Endothelial cell of umbilical vein (primary cell): ENCODE data around the gene CEP85L. TPM values are rescaled to one million over a fixed set of nuclear protein-coding genes. Genes with fewer than 3 reads are reported as not detected.

Source experiments
- BruUV-seq: library from RNA; stranded (reverse); fragments of 400-500 nt; replicated peaks from 2 replicates; lab custom pipeline; 2021; lab: Mats Ljungman, UMichigan
- CTCF ChIA-PET: fragments of 300-600, 350-600 bp; sonication (Branson Sonifier 250); formaldehyde crosslinking; loops from one replicate; lab custom pipeline; 2021; ENCODE audit warnings: antibody characterized with exemption, inconsistent platforms; lab: Charles Lee
- POLR2A ChIA-PET: fragments of 300-600, 350-600 bp; sonication (Branson Sonifier 250); formaldehyde crosslinking; loops from one replicate; lab custom pipeline; 2021; ENCODE audit warnings: antibody characterized with exemption, inconsistent platforms; lab: Charles Lee
- DNase-seq: peaks from one replicate; pipeline ENCODE4 v3.0.0-alpha.2; 2011; ENCODE audit warnings: low read depth, low spot score
- FAIRE-seq: peaks from 2 replicates; lab custom pipeline; 2011; peaks lifted over from hg19 to GRCh38; lab: Jason Lieb, UNC
- H2AFZ ChIP-seq: 2 replicates; pipeline ENCODE4 v1.6.0; 2012; ENCODE audit warnings: low read depth, low read length, control low read depth, inconsistent platforms
- H3K27ac ChIP-seq: 2 replicates; pipeline ENCODE4 v1.5.1; 2011; ENCODE audit warnings: low read depth, mild to moderate bottlenecking, control low read depth, low read length, moderate library complexity; ENCODE audit not compliant: insufficient read depth
- H3K27me3 ChIP-seq, 2 experiments: 2 replicates each; pipeline versions ENCODE4 v1.6.0 to v1.6.1; 2011; ENCODE audit warnings: low read length in 2 of 2, mixed read lengths in 1 of 2; ENCODE audit not compliant: control insufficient read depth in 2 of 2, insufficient read depth in 2 of 2
- H3K36me3 ChIP-seq, 2 experiments: 2 replicates in 1 of 2; 3 replicates in 1 of 2; pipeline ENCODE4 v1.5.1; 2011; ENCODE audit warnings: low read length in 2 of 2, mild to moderate bottlenecking in 1 of 2, moderate library complexity in 1 of 2; ENCODE audit not compliant: control insufficient read depth in 2 of 2, insufficient read depth in 2 of 2; ENCODE audit errors: extremely low read depth in 1 of 2
- H3K4me1 ChIP-seq: 3 replicates; pipeline ENCODE4 v1.5.1; 2011; ENCODE audit warnings: mild to moderate bottlenecking, low read length; ENCODE audit not compliant: control insufficient read depth, insufficient read depth; ENCODE audit errors: extremely low read depth
- H3K4me2 ChIP-seq: 2 replicates; pipeline ENCODE4 v1.6.1; 2011; ENCODE audit warnings: low read length, control low read depth, mixed read lengths; ENCODE audit not compliant: insufficient read depth
- H3K4me3 ChIP-seq, 3 experiments: fragments of 200-600 bp in 1 of 3; sonication (generic), shearing (Covaris generic) in 1 of 3; replicated peaks in 1 of 3; 2 replicates each; pipeline ENCODE4 v1.5.1; 2011 to 2016; ENCODE audit warnings: control low read depth in 3 of 3, low read length in 3 of 3, mild to moderate bottlenecking in 2 of 3, inconsistent platforms in 1 of 3, low read depth in 1 of 3, moderate library complexity in 1 of 3; ENCODE audit not compliant: insufficient read depth in 1 of 3
- H3K79me2 ChIP-seq: 2 replicates; pipeline ENCODE4 v1.6.0; 2012; ENCODE audit warnings: low read length, inconsistent platforms; ENCODE audit not compliant: control insufficient read depth, insufficient read depth
- H3K9ac ChIP-seq: replicated peaks from 2 replicates; pipeline ENCODE3; 2011; ENCODE audit warnings: low read length, control low read depth; ENCODE audit not compliant: insufficient read depth; ENCODE audit errors: extremely low read depth
- H3K9me1 ChIP-seq: replicated peaks from 3 replicates; pipeline ENCODE4 v1.6.0; 2011; ENCODE audit warnings: mild to moderate bottlenecking, low read length; ENCODE audit not compliant: control insufficient read depth, insufficient read depth; ENCODE audit errors: extremely low read depth
- H3K9me3 ChIP-seq: replicated peaks from 2 replicates; pipeline ENCODE4 v1.5.1; 2012; ENCODE audit warnings: low read length, inconsistent platforms; ENCODE audit not compliant: control insufficient read depth, insufficient read depth
- H4K20me1 ChIP-seq: replicated peaks from 2 replicates; pipeline ENCODE3; 2011; ENCODE audit warnings: mild to moderate bottlenecking, low read length; ENCODE audit not compliant: control insufficient read depth, insufficient read depth; ENCODE audit errors: extremely low read depth
- CTCF ChIP-seq, 2 donors: IDR thresholded peaks; 1 replicate in 1 of 2; 2 replicates in 1 of 2; pipeline ENCODE4 v1.5.1; 2011; ENCODE audit warnings: low read length in 2 of 2, mild to moderate bottlenecking in 2 of 2, moderate library complexity in 2 of 2, control low read depth in 1 of 2, inconsistent platforms in 1 of 2, low read depth in 1 of 2; ENCODE audit not compliant: insufficient read depth in 1 of 2; ENCODE audit errors: extremely low read depth in 1 of 2
- EZH2 ChIP-seq: IDR thresholded peaks from 2 replicates; pipeline ENCODE4 v1.6.1; 2012; ENCODE audit warnings: borderline replicate concordance, low read depth, mild to moderate bottlenecking, moderate library complexity, low read length, inconsistent platforms; ENCODE audit not compliant: severe bottlenecking
- FOS ChIP-seq: IDR thresholded peaks from 2 replicates; pipeline ENCODE4 v1.6.1; 2011; ENCODE audit warnings: mild to moderate bottlenecking, low read length, moderate library complexity, borderline replicate concordance; ENCODE audit not compliant: insufficient read depth
- GATA2 ChIP-seq: IDR thresholded peaks from 2 replicates; pipeline ENCODE4 v1.7.0; 2011; ENCODE audit warnings: low read depth, mild to moderate bottlenecking, moderate library complexity, mixed read lengths, low read length; ENCODE audit not compliant: insufficient read length, insufficient read depth
- JUN ChIP-seq: IDR thresholded peaks from 2 replicates; pipeline ENCODE4 v1.6.1; 2011; ENCODE audit warnings: borderline replicate concordance, low read depth; ENCODE audit not compliant: insufficient read length, insufficient read depth
- MYC ChIP-seq: IDR thresholded peaks from one replicate; pipeline ENCODE4 v1.6.1; 2011; ENCODE audit warnings: mild to moderate bottlenecking, low read depth, low read length
- POLR2A ChIP-seq: IDR thresholded peaks from 2 replicates; pipeline ENCODE4 v1.6.1; 2012; ENCODE audit warnings: low read depth, mild to moderate bottlenecking, control low read depth, low read length
- POLR2AphosphoS5 ChIP-seq: IDR thresholded peaks from 2 replicates; pipeline ENCODE4 v1.6.1; 2012; ENCODE audit warnings: low read depth, mild to moderate bottlenecking, control low read depth, low read length, moderate library complexity; ENCODE audit not compliant: insufficient read depth
- dilution Hi-C: fragments of 300-500 bp; cut with MboI; formaldehyde crosslinking; loops from one replicate; pipeline ENCODE4 v1.15.0; 2019; ENCODE audit warnings: low sequenced_read_pairs; ENCODE audit not compliant: extremely low pct_ligation_motif_present
- intact Hi-C: fragments of 100-400 bp; cut with micrococcal nuclease; formaldehyde crosslinking; loops from one replicate; pipeline ENCODE4 v1.10.0; 2022
- polyA plus RNA-seq, 4 experiments: library from polyadenylated mRNA; depleted of rRNA in 3 of 4; stranded (reverse) in 3 of 4; unstranded in 1 of 4; fragments of >200 nt; gene quantifications; 2 replicates each; pipeline versions ENCODE4 v1.2.1 to v1.2.3, GENCODE V29; 2011 to 2012; ENCODE audit warnings: missing spikeins in 1 of 4
- total RNA-seq: library from RNA; stranded (reverse); gene quantifications from 2 replicates; pipeline ENCODE4 v1.2.3, GENCODE V29; 2021
- TF ChIP-seq, protein P1 (sequence below): IDR thresholded peaks from 2 replicates; pipeline ENCODE4 v1.6.1; 2011; ENCODE audit not compliant: insufficient read depth, insufficient read length

The CEP85L gene
- total and polyA plus RNA-seq, 2 donors (not counting 3 experiments of a cell fraction or from before 2014, with no cell fraction given), result 1.8 to 9.2 TPM

DNA sequence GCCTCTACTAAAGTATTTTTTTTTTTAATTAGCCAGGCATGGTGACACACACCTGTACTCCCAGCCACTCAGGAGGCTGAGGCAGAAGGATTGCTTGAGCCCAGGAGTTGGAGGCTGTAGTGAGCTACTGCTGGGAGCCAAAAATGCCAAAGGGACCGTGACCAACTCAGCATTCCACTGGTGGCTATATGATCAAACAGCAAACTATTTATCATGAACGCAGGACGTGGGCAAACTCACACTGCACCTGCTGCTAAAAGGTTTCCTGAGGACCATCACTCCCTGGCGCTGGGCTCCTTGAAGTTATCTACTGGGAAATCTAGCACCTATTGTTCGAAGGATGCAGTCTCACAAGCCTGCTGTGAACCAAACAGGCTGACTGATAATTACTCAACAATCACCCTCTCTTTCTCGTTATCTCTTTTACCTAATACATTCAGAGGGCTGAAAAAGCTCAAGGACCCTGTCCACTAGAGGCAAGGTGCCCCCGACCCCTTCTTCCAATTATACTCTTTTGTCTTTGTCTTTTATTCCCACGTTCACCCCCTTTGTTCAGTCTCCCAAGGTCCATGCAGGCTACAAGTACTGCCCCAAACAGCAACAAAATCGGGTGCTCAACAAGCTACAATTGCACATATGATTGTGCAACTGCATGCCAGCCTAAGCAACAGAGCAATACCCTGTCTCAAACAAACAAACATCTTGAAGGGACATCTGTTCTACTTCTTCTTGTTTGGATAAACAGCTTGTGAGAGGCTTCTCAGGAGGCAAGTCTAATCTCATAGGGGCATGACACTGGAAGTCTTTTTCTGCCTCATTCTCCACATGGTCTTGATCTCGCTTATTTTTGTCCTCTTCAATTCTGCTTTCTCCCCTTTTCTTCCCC is 151.0 kb downstream of the CEP85L start:
- Histone ChIP-seq H3K79me2 (no peaks in the 10 kb centered on the region), H3K4me1 (peaks cover 7% of the 10 kb centered on the region), H3K36me3 (no peaks in the 10 kb centered on the region), H3K4me2 (no peak overlapping the region), H3K9me3 (no peaks in the 10 kb centered on the region), H3K27me3 (no peaks in the 10 kb centered on the region), H3K27ac (no peak overlapping the region), H2AFZ (no peak overlapping the region), H3K4me3 (no peak overlapping the region), H3K9ac (no peak overlapping the region), H3K9me1 (no peaks in the 10 kb centered on the region), H4K20me1 (no peaks in the 10 kb centered on the region)
- no TSS peak for BruUV-seq
- dilution Hi-C loops (no loop called here), intact Hi-C loops (no loop called here)
- ChIA-PET POLR2A (no interaction called here), CTCF (interaction anchor here (0.9 to 1.5 kb wide), 2 partner anchors 80 to 216 kb away, joined by 3 to 4 read pairs; no protein-coding TSS in a partner anchor)
- no peak for TF ChIP-seq POLR2A
- no peak for TF ChIP-seq JUN
- TF ChIP-seq POLR2AphosphoS5, result no peak
- no peak for FAIRE-seq
- DNase-seq, result no peak

- peak; percentile 55 for DNase-seq
- peak; percentile 76 for FAIRE-seq
Observed at GRCh38 chr6:118495485-118496280, 155.7 kb downstream of the CEP85L start.

More at GRCh38 chr6:118495485-118496280, 155.7 kb downstream of the CEP85L start:
- Histone ChIP-seq H3K9me1 (no peaks in the 10 kb centered on the region), H3K4me3 (no peak overlapping the region), H3K36me3 (no peaks in the 10 kb centered on the region), H4K20me1 (no peaks in the 10 kb centered on the region), H3K27me3 (no peaks in the 10 kb centered on the region), H3K4me2 (no peak overlapping the region), H2AFZ (no peak overlapping the region), H3K9ac (no peak overlapping the region), H3K4me1 (peaks cover 7% of the 10 kb centered on the region), H3K9me3 (no peaks in the 10 kb centered on the region), H3K79me2 (no peaks in the 10 kb centered on the region), H3K27ac (no peak overlapping the region)
- BruUV-seq, result no TSS peak
- dilution Hi-C loops (no loop called here), intact Hi-C loops (no loop called here)
- ChIA-PET POLR2A (no interaction called here), CTCF (no interaction called here)
- TF ChIP-seq, protein P1, sequence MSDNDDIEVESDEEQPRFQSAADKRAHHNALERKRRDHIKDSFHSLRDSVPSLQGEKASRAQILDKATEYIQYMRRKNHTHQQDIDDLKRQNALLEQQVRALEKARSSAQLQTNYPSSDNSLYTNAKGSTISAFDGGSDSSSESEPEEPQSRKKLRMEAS, result no peak
- TF ChIP-seq EZH2 (no peak), POLR2A (no peak), JUN (peak; percentile 42), GATA2 (no peak), MYC (no peak), FOS (peak; percentile 68), POLR2AphosphoS5 (no peak), CTCF (IDR thresholded peaks at IDR 0.05; ENCODE audit: extremely low read depth in 1 of 2, insufficient read depth in 1 of 2, low read depth in 1 of 2, low read length in 2 of 2) (no peak)
